GM21576 (cell line): Measurements from ENCODE around the gene USP40.

Experiments used
- ATAC-seq: cut with Tn5 transposase; IDR thresholded peaks from one replicate; pipeline ENCODE4 v1.9.1; 2021; ENCODE audit warnings: mild to moderate bottlenecking, moderate library complexity; ENCODE audit not compliant: unreplicated experiment

Gene USP40

DNA sequence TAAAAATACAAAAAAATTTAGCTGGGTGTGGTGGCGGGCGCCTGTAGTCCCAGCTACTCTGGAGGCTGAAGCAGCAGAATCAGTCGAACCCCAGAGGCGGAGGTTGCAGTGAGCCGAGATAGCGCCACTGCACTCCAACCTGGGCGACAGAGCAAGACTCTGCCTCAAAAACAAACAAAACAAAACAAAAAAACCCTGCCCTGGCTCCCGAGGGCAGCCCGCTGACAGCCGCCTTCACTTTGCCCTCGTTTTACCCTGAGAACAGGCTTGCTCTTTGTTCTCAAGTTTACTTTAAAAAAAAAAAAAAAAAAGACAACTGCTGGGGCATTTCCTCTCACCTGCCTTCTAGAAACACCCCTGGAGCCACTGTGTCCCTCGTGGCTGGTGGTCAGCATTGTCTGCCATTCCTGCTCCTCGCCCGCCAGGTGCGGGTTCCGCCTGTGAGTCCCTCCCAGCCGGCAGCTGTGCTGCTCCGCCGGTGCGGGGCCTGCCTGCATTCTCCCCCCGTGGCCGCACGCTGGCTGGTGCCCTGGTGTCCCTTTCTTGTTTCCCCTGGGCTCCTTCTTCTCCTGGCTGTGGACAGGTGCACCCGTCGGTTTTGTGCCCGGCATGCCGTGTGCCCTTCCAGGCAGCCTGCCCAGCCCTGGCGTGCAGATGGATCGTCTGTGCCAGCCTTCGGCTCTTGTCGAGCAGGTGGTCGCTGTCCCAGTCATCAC, 105.7 kb downstream of the USP40 start:
- no peak for ATAC-seq

- ATAC-seq, result no peak
Measured at GRCh38 chr2:233459426-233459825, 107.2 kb downstream of the USP40 start.

- no peak for ATAC-seq
Measured at GRCh38 chr2:233458826-233459225, 107.8 kb downstream of the USP40 start.

- no peak for ATAC-seq
Measured at GRCh38 chr2:233458031-233458610, 108.5 kb downstream of the USP40 start.

DNA sequence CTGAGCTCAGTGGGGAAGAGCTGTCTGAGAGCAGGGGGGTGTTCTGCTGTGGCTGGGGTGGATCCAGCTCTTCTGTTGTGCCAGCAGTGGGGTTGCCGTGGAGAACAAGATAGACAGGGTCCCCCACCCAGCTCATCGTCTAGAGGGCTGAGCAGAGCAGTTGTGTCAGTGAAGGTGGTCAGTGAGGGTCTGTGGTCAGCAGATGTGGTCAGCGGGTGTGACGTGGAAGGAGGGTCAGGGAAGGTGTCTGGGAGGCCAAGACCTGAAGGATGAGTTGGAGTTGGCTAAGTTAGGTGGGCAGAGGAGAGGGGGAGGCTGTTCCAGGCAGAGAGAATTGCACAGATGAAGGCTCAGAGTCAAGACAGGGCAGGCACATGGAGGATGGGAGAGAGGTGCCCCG, 109.2 kb downstream of the USP40 start:
- ATAC-seq, result no peak

- ATAC-seq, result no peak
Measured at GRCh38 chr2:233456934-233457333, 109.6 kb downstream of the USP40 start.

GRCh38 chr2:233456111-233456510, 110.5 kb downstream of the USP40 start:
- no peak for ATAC-seq

DNA sequence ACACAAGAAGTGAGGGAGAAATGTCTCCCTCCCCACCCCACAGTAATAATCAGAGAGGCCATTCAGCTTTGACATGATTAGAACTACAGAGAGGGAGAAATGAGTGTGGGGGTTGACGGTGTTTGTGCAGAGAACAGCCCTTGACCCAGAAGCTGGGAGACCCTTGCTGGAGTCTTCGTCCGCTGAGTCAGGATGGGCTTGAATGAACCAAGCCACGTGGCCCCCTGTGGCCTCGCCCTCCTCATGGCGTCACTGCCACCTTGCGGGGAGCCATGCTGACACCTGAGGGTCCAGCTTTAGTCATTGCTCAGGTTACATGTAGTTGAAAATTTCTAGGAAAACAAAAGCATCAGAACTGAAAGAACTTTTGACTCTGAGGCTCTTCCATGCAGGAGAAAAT, 111.1 kb downstream of the USP40 start:
- ATAC-seq, result no peak

GRCh38 chr2:233455006-233455405, 111.6 kb downstream of the USP40 start:
- ATAC-seq, result no peak

GRCh38 chr2:233453916-233454315, 112.7 kb downstream of the USP40 start:
- no peak for ATAC-seq

DNA sequence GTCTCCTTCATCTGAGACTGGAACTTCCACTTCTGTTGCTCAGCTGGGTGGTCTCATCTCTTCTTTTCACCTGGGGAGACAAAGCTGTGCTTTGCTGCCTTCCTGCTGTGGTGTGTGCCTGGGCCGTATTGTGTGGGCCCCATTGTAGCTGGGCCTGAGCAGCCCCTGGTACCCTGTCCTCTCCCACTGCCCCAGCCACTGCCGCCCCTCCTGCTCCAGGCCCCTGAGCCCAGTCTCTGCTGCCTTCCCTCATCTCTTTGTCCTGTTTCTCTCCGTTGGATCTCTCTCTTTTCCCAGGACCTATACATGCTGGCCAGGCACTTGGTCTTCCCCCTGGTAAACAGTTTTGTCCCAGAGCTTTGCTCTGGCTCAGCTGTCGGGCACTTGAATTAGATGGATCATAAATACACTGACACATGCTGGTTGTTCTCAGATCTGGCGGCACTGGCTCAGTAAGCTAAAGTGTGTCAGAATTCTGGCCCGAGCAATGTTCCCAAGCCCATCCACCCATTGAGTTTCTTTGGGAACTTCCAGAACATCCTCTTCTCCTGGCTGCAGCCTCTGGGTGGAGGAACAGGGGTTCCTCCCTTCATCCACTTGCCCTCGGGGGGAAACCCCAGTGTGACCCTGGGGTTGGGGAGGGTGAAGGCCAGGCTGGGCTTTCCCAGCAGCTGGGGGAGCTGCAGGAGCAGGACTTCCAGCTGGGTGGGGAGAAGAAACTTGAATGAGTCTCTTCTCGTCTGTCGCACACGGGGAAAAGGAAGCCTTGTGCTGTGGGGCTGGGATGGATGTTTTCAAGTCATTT, 113.3 kb downstream of the USP40 start:
- no peak for ATAC-seq

GRCh38 chr2:233451950-233452349, 114.6 kb downstream of the USP40 start:
- no peak for ATAC-seq

DNA sequence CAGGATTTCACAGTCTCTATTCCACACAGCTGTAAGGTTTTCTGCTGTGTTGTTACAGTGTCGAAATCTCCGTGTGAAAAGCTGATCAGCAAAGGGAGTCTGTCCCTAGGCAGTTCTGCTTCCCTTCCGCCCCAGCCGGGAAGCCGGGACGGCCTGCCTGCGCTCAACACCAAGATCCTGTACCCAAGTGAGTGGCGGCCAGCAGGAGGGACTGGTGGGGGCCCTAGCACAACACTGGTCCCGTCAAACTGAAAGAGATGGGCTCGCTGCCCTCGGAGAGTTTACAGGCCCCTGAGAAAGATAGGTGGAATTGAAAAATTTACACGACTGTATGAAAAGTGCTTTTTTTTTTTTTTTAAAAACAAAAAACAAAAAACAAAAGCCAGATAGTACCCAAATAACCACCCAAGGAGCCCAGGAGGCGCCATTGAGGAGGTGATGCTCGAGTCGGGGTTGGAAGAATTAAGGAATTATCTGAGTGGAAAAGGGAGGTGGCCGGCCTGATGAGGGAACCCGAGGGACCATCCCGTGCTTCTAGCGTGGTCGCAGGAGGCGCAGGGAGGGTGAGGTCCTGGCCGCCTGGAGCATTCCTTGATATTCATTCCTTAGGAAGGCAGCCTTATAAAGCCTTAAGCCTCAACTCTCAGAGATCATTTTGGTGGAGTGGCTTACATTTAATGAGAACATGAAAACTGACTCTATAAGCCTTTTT, 115.6 kb downstream of the USP40 start:
- ATAC-seq, result no peak

GRCh38 chr2:233449921-233450863, 116.4 kb downstream of the USP40 start:
- ATAC-seq, result no peak

- ATAC-seq, result no peak
Measured at GRCh38 chr2:233449081-233449901, 117.3 kb downstream of the USP40 start.

DNA sequence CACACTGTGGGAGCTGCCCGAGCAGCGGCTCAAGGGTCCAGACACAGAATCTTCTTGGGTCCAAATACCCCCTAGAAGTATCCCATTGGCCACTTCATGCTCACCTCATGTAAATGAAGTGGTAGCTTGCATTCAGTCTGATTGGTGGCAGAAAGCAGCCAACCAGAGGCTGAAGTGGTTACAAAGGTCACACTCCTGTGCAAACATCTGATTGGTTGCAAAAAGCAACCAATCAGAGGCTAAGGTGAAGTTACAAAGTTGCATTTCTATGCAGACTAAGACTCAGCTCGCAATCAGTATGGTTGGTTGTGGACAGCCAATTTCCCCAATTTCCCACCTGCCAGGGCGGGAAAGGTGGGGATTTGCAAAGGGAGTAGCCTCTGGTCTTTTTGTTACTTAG, 118.0 kb downstream of the USP40 start:
- ATAC-seq, result no peak

- ATAC-seq, result no peak
Measured at GRCh38 chr2:233448220-233448559, 118.4 kb downstream of the USP40 start.

DNA sequence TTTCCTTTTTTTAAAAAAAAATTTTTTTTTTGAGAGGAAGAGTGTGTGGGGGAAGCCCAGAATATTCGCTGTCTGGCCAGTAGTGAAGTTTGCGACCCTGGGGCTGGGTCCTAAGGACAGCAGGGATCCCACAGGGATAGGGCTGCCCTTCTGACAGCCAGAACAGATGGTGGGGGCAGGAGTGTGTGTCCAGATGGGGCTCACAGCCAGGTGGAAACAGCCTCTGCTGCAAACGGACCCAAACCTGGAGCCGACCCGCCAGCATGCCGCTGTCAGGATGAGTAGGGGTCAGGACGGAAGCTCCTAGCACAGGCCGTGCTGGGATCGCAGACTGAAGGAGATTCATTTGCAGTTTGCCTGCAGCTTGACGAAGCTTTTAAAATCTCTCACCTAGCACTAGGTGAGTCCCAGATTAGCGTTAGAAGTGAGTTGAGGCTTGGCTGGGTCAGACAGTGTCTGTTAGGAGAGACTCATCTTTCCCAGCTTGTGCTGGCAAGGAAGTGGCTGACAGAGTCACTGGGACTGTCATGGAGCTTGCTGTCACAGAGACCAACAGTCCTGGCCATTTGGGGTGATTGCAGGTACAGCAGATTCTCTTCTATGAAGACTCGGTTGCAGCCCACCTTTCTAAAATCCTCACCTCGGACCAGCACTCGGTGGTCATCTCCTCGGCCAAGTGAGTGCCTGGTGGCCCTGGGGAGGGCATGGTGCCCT, 118.9 kb downstream of the USP40 start:
- ATAC-seq, result no peak
